Hepatocyte (in vitro differentiated cells): ENCODE data around the gene ADAMTSL1. TPM values are rescaled to one million over a fixed set of nuclear protein-coding genes. Genes with fewer than 3 reads are reported as not detected.

Experiments used
- DNase-seq: peaks from one replicate; pipeline ENCODE4 v3.0.0-alpha.2; 2016; ENCODE audit warnings: low spot score
- H2AFZ ChIP-seq: fragments of 200-600 bp; sonication (generic); 2 replicates; pipeline ENCODE4 v1.6.0; 2016; ENCODE audit warnings: antibody characterized with exemption, mild to moderate bottlenecking
- H3K27ac ChIP-seq: fragments of 200-600 bp; sonication (generic); 2 replicates; pipeline ENCODE4 v1.5.1; 2016; ENCODE audit warnings: mild to moderate bottlenecking
- H3K27me3 ChIP-seq: fragments of 200-600 bp; sonication (generic); 2 replicates; pipeline ENCODE4 v1.6.1; 2016
- H3K36me3 ChIP-seq: fragments of 200-600 bp; sonication (generic); replicated peaks from 2 replicates; pipeline ENCODE4 v1.5.1; 2016; ENCODE audit warnings: low read depth; ENCODE audit not compliant: insufficient read depth
- H3K4me1 ChIP-seq: fragments of 200-600 bp; sonication (generic); 2 replicates; pipeline ENCODE4 v1.5.1; 2016; ENCODE audit warnings: mild to moderate bottlenecking, moderate library complexity; ENCODE audit not compliant: insufficient read depth
- H3K4me2 ChIP-seq: fragments of 200-600 bp; sonication (generic); 2 replicates; pipeline ENCODE4 v1.6.0; 2016
- H3K4me3 ChIP-seq: fragments of 200-600 bp; sonication (generic); 2 replicates; pipeline ENCODE4 v1.5.1; 2016; ENCODE audit warnings: mild to moderate bottlenecking
- H3K79me2 ChIP-seq: fragments of 200-600 bp; sonication (generic); 2 replicates; pipeline ENCODE4 v1.6.0; 2017; ENCODE audit warnings: mild to moderate bottlenecking
- H3K9me2 ChIP-seq: fragments of 200-600 bp; sonication (generic); replicated peaks from 2 replicates; pipeline ENCODE4 v1.6.0; 2017; ENCODE audit warnings: mild to moderate bottlenecking; ENCODE audit not compliant: insufficient read depth
- H3K9me3 ChIP-seq: fragments of 200-600 bp; sonication (generic); 2 replicates; pipeline ENCODE4 v1.5.1; 2016; ENCODE audit warnings: low read depth, mild to moderate bottlenecking
- H4K20me1 ChIP-seq: fragments of 200-600 bp; sonication (generic); 2 replicates; pipeline ENCODE4 v1.6.0; 2016; ENCODE audit warnings: mild to moderate bottlenecking; ENCODE audit not compliant: insufficient read depth, poor library complexity, severe bottlenecking
- EZH2 ChIP-seq: fragments of 200-600 bp; sonication (generic); IDR thresholded peaks from 2 replicates; pipeline ENCODE4 v1.6.1; 2016; ENCODE audit warnings: antibody characterized with exemption, mild to moderate bottlenecking, borderline replicate concordance
- EZH2phosphoT487 ChIP-seq: fragments of 200-600 bp; sonication (generic); IDR thresholded peaks from one replicate; pipeline ENCODE4 v1.6.1; 2018; ENCODE audit warnings: antibody characterized with exemption, mild to moderate bottlenecking, low read depth, moderate library complexity; ENCODE audit not compliant: unreplicated experiment, severe bottlenecking
- WGBS: methylation state at CpG from one replicate; pipeline ENCODE4 v1.1.6; 2016; ENCODE audit warnings: low lambda C conversion rate; ENCODE audit errors: missing lambda C conversion rate; 5-methylcytosine and 5-hydroxymethylcytosine counted together
- polyA plus RNA-seq: library from polyadenylated mRNA; unstranded; fragments of >200 nt; fragmentation: Nextera tagmentation; extraction: Ambion mirVana; gene quantifications from 2 replicates; pipeline ENCODE4 v1.2.1, GENCODE V29; 2016
- total RNA-seq: library from RNA; depleted of rRNA; stranded (reverse); fragments of >200 nt; gene quantifications from 2 replicates; pipeline ENCODE4 v1.2.3, GENCODE V29; 2014
- TF ChIP-seq, protein P1 (sequence below): fragments of 200-600 bp; sonication (generic); IDR thresholded peaks from 2 replicates; pipeline ENCODE4 v1.5.1; 2016; ENCODE audit warnings: antibody characterized with exemption, mild to moderate bottlenecking; ENCODE audit not compliant: poor library complexity

ADAMTSL1 gene
- total and polyA plus RNA-seq, 2 experiments from 2014 or later, result 7.2 to 24.0 TPM

DNA sequence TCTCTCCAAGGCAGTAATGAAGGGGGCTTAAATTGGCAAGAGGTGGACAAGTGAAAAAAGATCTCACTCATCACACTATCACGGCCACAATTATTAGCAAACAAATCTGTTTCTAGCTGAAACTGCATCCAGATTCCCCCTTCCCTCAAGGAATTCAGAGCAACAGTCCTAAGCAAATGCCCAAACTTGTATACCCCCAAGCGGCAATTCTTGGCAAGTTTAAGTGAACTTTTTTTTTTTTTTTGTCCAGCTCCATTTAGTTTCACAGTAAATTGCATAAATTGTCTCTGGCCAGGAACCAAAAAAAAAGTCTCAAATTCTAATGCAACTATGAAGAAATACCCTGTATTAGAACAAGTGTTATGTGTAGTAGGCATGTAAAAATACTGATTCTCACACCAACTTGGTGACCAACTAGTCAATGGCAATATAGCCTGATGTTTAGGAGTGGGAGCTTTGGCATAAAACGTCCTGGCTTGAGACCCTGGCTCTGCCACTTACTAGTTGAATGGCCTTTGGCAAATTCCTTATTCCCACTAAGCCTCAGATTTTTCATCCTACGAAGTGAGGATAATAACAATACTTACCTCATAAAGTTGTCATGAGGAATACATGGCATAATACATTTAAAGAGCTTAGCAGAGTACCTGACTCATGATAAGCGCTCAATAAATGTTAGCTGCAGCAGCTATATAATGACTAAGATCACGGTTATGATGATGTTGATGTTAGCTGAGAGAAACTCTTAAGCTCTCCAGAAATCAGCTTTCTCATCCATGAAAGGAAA lies 193.2 kb downstream of the ADAMTSL1 start:
- TF ChIP-seq, protein P1, sequence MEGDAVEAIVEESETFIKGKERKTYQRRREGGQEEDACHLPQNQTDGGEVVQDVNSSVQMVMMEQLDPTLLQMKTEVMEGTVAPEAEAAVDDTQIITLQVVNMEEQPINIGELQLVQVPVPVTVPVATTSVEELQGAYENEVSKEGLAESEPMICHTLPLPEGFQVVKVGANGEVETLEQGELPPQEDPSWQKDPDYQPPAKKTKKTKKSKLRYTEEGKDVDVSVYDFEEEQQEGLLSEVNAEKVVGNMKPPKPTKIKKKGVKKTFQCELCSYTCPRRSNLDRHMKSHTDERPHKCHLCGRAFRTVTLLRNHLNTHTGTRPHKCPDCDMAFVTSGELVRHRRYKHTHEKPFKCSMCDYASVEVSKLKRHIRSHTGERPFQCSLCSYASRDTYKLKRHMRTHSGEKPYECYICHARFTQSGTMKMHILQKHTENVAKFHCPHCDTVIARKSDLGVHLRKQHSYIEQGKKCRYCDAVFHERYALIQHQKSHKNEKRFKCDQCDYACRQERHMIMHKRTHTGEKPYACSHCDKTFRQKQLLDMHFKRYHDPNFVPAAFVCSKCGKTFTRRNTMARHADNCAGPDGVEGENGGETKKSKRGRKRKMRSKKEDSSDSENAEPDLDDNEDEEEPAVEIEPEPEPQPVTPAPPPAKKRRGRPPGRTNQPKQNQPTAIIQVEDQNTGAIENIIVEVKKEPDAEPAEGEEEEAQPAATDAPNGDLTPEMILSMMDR, result no peak
- TF ChIP-seq EZH2, result no peak
- TF ChIP-seq EZH2phosphoT487, result no peak
- Histone ChIP-seq H2AFZ (no peak overlapping the region), H3K4me3 (no peak overlapping the region), H3K4me1 (peaks cover 7% of the 10 kb centered on the region), H4K20me1 (no peaks in the 10 kb centered on the region), H3K4me2 (no peak overlapping the region), H3K36me3 (no peaks in the 10 kb centered on the region), H3K9me3 (no peaks in the 10 kb centered on the region), H3K27me3 (no peaks in the 10 kb centered on the region), H3K27ac (no peak overlapping the region), H3K79me2 (no peaks in the 10 kb centered on the region), H3K9me2 (no peaks in the 10 kb centered on the region)
- peak; percentile 5 for DNase-seq
- WGBS, result 66% methylated on average over 6 of the region's 6 CpGs

DNA sequence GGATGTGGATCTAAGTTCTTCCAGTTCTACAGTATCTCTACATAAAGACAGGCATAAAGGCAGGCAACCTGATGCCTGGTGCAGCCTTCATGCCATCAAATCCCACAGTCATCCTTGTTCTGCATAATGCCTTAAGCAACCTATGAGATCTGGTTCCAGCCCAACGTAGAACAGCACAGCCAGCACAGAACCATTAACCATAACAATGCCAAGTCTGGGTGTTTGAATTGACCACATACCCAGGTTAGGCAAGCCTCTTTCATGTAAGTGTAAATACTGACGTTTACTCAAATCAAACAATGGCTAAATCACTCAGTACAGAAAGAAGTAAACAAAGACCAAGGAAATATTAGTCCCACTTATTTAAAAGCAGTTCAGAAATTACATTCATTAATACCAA lies 195.0 kb downstream of the ADAMTSL1 start:
- Histone ChIP-seq H3K9me2 (no peaks in the 10 kb centered on the region), H3K36me3 (no peaks in the 10 kb centered on the region), H3K79me2 (no peaks in the 10 kb centered on the region), H3K4me3 (no peak overlapping the region), H3K27me3 (no peaks in the 10 kb centered on the region), H3K4me1 (peaks cover 7% of the 10 kb centered on the region), H2AFZ (no peak overlapping the region), H3K27ac (no peak overlapping the region), H3K4me2 (no peak overlapping the region), H3K9me3 (no peaks in the 10 kb centered on the region), H4K20me1 (no peaks in the 10 kb centered on the region)
- DNase-seq, result no peak
- 8% methylated on average over 2 of the region's 2 CpGs for WGBS
- TF ChIP-seq EZH2, result no peak
- no peak for TF ChIP-seq EZH2phosphoT487
- TF ChIP-seq, protein P1, result no peak

DNA sequence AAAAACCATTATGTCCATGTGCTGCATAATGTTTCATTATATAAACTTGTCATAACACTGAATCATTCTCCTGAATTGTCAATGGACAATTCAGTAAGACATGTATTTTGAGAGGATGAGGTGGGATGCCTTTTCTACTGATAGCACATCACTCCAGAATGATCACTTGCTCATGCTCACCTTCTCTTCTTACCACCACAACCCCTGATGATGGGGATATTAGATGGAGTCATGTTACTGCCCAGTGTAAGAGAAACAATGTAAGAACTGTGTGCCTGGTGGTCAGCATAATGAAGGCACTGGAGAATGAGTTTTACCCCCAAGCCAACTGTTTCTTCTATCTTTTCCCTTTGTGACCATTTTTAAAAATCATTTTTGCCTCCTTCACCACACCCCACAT lies 198.8 kb downstream of the ADAMTSL1 start:
- H3K4me2 ChIP-seq, result no peak overlapping the region
- no peaks in the 10 kb centered on the region for H3K27me3 ChIP-seq
- H3K27ac ChIP-seq, result no peak overlapping the region
- H4K20me1 ChIP-seq, result no peaks in the 10 kb centered on the region
- DNase-seq, result no peak
- peaks cover 5% of the 10 kb centered on the region for H3K4me1 ChIP-seq
- H2AFZ ChIP-seq, result no peak overlapping the region
- H3K36me3 ChIP-seq, result no peaks in the 10 kb centered on the region
- no peaks in the 10 kb centered on the region for H3K9me2 ChIP-seq
- TF ChIP-seq, protein P1, result no peak
- TF ChIP-seq EZH2phosphoT487 (no peak), EZH2 (no peak)
- no peaks in the 10 kb centered on the region for H3K79me2 ChIP-seq
- H3K9me3 ChIP-seq, result no peaks in the 10 kb centered on the region
- no peak overlapping the region for H3K4me3 ChIP-seq
